NCI-H146 treated with DMSO at 0.1 percent for 48 hours (cell line): ENCODE measurements around the gene RHBDL2.
"Not testable (repeated sequence)": the region's sequence is repeated elsewhere in the genome, so short reads cannot be mapped to it uniquely, and the experiment has no call there.

ENCODE experiments used
- DNase-seq: peaks from one replicate; lab custom pipeline; 2025; ENCODE audit not compliant: unreplicated experiment; lab: John Stamatoyannopoulos, UW

Gene RHBDL2

DNA sequence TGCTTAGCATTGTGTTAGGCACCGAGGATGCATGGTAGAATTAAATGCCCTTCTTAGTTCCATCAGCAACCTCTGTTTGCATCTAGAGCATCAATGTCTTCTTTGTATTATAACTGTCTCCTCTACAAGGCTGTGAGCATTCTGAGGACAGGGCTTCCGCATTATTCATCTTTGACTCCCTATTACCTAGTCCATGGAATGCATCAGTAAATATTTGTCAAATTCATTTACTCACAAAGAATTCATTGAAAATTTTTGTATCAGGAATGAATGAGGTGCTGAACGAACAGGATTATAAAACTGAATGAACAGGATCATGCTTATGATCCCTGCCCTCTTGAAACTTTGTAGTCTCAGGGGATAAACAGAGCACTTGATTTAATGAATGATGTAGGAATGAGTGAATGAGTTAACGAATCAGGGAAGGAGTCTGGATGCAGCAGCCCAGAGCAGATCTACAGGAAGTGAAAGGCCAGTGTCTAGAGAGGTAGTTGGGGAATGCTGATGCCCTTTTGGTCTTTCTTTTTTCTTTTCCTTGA, 2.8 kb downstream of the RHBDL2 start:
- DNase-seq: no peak

DNA sequence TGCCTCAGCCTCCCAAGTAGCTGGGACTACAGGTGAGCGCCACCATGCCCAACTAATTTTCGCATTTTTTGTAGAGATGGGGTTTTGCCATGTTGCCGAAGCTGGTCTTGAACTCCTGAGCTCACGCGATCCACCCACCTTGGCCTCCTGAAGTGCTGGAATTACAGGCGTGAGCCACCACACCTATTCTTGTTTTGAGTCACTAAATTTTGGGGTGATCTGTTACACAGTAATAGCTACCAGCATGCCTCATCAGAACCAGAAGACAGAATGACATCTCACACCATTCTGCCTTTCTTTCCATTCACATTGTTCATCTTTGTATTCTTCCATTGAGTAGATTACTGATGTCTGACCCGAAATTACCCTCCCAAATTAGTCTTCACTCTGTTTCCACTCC, 9.1 kb downstream of the RHBDL2 start:
- DNase-seq: no peak

DNA sequence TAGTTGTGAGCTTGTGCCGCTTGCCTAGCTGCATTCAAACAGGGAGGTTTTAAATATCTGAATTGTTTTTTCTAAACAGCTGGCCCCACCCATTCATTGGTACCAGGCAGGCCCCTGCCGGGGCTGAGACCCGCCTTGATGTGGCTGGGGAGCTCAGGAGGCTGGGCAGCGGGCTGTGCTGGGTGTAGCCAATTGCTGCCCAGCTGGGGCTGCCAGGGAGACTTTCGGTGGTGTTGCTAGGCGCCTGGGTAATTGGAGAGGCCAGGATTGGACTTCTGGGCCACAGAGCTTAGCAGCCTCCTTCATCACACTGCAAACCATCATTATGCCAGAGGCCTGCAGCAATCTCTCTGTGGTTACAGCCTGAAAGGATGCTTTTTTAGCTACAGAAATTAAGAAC, 12.2 kb downstream of the RHBDL2 start:
- no peak for DNase-seq

GRCh38 chr1:38929054-38929453, 12.6 kb downstream of the RHBDL2 start:
- no peak for DNase-seq

- no peak for DNase-seq
These were observed 15.5 kb downstream of the RHBDL2 start for GRCh38 chr1:38926091-38926490.

GRCh38 chr1:38925391-38925790, 16.2 kb downstream of the RHBDL2 start:
- DNase-seq: no peak

- DNase-seq: no peak
These were observed 18.0 kb downstream of the RHBDL2 start for GRCh38 chr1:38923607-38924006.

- peak; percentile 53 for DNase-seq
These were observed 22.5 kb downstream of the RHBDL2 start for GRCh38 chr1:38919130-38919529.

GRCh38 chr1:38918568-38918967, 23.1 kb downstream of the RHBDL2 start:
- no peak for DNase-seq

GRCh38 chr1:38917772-38918171, 23.9 kb downstream of the RHBDL2 start:
- DNase-seq: no peak

- DNase-seq: no peak
These were observed 24.3 kb downstream of the RHBDL2 start for GRCh38 chr1:38917337-38917736.

DNA sequence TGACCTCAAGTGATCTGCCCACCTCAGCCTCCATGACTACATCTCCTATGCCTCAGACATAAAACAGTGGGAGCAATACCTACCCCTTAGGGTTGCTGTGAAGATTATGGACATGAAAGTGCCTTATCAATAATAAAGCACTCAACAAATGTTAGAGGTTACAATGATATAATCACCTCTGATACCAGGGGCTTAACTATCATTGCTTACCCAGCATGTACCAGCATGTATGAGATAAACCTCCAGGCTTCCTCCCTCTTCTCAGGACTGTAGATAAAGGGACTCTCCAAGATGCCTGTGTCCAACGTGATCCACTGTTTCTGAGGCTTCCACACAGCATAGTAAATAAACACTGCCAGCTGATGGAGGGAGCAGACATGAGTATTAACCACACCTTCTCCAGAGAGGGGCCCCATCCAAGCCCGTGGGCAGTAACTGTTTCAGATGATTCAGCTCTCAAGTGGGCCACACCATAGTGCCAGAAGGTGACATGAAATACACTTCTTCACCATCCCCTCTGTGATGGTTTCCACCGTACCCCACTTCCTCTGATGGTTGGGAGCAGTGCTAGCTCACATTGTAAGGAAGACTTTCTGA, 26.2 kb downstream of the RHBDL2 start:
- DNase-seq: no peak

DNA sequence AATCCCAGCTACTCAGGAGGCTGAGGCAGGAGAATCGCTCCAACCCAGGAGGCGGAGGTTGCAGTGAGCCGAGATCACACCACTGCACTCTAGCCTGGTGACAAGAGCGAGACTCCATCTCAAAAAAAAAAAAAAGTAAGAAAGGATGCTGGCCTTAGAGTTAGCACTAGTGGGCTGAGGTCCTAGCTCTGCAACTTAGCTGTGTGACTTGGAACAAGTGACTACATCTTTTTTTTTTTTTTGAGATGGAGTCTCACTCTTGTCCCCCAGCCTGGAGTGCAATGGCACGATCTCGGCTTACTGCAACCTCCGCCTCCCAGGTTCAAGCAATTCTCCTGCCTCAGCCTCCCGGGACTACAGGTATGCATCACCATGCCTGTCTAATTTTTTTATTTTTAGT, 26.7 kb downstream of the RHBDL2 start:
- not testable (repeated sequence) for DNase-seq

GRCh38 chr1:38908821-38909220, 32.8 kb downstream of the RHBDL2 start:
- no peak for DNase-seq

GRCh38 chr1:38905985-38906384, 35.6 kb downstream of the RHBDL2 start:
- DNase-seq: no peak

DNA sequence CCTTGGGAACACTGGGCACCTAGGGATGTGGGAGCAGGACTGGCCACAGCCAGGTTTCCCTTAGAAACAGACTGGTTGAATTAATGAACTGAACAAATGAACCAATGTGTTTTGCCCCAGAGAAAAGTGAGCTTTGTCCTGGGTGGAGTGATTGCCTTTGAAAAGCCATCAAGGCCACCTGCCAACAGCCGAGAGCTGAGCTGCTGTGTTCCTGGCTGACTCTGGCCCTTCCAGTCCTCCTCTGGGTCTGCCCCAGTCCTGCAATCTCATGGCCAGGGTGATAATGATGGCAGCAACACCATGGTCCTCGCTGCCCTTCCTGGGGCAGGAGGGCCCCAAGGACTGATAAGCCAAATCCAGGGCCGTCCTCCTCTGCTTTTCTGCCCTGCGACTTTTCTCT, 42.1 kb downstream of the RHBDL2 start:
- DNase-seq: no peak

- no peak for DNase-seq
These were observed 42.9 kb downstream of the RHBDL2 start for GRCh38 chr1:38898653-38899230.

GRCh38 chr1:38896169-38896568, 45.5 kb downstream of the RHBDL2 start:
- no peak for DNase-seq

DNA sequence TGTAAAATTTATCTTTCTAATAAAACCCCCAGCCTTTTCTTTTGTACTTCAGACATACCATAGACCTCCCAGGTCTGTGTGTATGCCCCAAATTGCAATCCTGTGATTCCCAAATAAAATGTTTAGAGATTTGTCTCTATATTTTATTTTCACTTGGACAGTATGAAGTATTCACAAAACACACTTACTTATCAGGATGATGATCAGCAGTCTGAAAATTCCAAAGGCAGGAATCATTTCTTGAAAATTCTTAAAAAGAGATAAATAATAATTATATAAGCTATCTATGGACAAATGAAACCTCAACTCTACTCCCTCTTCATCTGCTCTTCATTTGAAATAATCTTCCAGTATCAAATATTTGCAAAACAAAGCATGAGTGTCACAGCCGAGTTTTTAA, 48.7 kb downstream of the RHBDL2 start:
- DNase-seq: no peak

GRCh38 chr1:38891753-38892152, 49.9 kb downstream of the RHBDL2 start:
- no peak for DNase-seq

DNA sequence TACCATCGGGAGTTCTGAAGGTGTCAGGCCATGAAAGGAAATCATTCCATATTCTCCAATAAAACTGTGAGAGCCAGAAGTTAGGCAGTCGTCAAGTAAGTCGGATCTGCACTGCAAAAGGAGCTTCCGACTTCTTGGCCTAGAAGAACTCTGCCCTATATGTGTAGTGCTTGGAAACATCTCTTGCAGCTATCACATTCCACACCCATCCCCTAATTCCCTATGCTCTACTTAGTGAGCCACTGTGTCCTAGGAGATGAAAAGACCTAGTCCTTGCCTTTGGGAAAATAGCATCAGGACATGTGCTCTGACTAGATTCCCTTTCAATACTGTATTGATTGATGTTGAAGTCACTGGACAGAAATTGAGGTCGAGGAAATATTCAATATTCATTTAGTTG, 52.0 kb downstream of the RHBDL2 start:
- no peak for DNase-seq

DNA sequence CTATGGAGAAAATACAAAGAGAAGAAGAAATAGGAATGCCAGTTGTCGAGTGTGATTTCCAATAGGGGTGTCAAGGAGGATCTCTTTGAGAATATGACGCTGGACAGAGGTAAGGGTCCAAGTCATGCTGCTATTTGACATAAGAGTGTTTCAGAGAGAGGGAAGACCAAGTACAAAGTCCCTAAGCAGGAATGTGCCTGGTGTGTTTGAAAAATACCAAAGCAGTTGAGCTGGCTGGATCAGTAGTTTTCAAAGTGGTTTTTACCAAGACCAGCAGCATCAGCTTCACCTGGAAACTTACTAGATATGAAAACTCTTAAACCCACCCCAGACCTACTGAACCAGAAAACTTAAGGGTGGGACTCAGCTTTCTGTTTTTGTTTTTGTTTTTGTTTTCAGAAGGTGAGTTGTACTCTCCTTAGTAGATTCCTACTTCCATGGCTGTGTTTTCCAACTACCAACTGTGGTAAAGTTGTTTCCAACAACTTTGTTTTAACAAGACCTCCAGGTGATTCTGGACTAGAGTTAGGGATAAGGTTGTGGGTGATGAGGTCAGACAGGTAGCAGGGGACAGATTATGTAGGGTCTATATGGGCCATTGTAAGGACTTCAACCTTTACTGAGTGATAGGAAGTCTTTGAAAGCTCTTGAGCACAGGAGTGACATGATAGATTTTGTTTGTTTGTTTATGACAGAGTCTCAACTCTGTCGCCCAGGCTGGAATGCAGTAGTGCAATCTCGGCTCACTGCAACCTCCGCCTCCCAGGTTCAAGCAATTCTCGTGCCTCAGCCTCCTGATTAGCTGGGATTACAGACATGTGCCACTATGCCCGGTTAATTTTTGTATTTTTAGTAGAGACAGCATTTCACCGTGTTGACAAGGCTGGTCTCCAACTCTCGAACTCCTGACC, 53.0 kb downstream of the RHBDL2 start:
- no peak for DNase-seq
